Activated naive CD8-positive, alpha-beta T cell (primary cell): ENCODE results near the gene FBXO3.
"Not testable (repeated sequence)": the region's sequence is repeated elsewhere in the genome, so short reads cannot be mapped to it uniquely, and the experiment has no call there.

Experiments used
- H3K27ac Mint-ChIP-seq: one replicate; pipeline ENCODE4 v1.8.0; 2021; ENCODE audit warnings: mixed read lengths
- H3K27me3 Mint-ChIP-seq: one replicate; pipeline ENCODE4 v1.8.0; 2021; ENCODE audit warnings: mixed read lengths
- H3K36me3 Mint-ChIP-seq: one replicate; pipeline ENCODE4 v1.8.0; 2021; ENCODE audit warnings: mixed read lengths
- H3K4me1 Mint-ChIP-seq: one replicate; pipeline ENCODE4 v1.8.0; 2021; ENCODE audit warnings: low read depth, mixed read lengths
- H3K4me3 Mint-ChIP-seq: one replicate; pipeline ENCODE4 v1.8.0; 2021; ENCODE audit warnings: mild to moderate bottlenecking, mixed read lengths
- H3K9me3 Mint-ChIP-seq: one replicate; pipeline ENCODE4 v1.8.0; 2021; ENCODE audit warnings: low read depth, mixed read lengths

The FBXO3 gene

GRCh38 chr11:33743291-33743690 lies 31.0 kb downstream of the FBXO3 start:
- Mint-ChIP-seq H3K4me1 (no peaks in the 10 kb centered on the region), H3K27me3 (no peaks in the 10 kb centered on the region), H3K36me3 (no peaks in the 10 kb centered on the region), H3K27ac (no peak overlapping the region), H3K4me3 (no peak overlapping the region), H3K9me3 (no peaks in the 10 kb centered on the region)

GRCh38 chr11:33742249-33742851 lies 32.0 kb downstream of the FBXO3 start:
- Mint-ChIP-seq H3K4me3 (no peak overlapping the region), H3K27me3 (no peaks in the 10 kb centered on the region), H3K27ac (no peak overlapping the region), H3K36me3 (no peaks in the 10 kb centered on the region), H3K4me1 (no peaks in the 10 kb centered on the region), H3K9me3 (no peaks in the 10 kb centered on the region)

- Mint-ChIP-seq H3K36me3 (no peaks in the 10 kb centered on the region), H3K4me3 (no peak overlapping the region), H3K4me1 (no peaks in the 10 kb centered on the region), H3K27me3 (no peaks in the 10 kb centered on the region), H3K27ac (no peak overlapping the region), H3K9me3 (no peaks in the 10 kb centered on the region)
These were observed 32.5 kb downstream of the FBXO3 start for GRCh38 chr11:33741806-33742205.

GRCh38 chr11:33737362-33737821 lies 36.9 kb downstream of the FBXO3 start:
- Mint-ChIP-seq H3K36me3 (peaks cover 4% of the 10 kb centered on the region), H3K9me3 (no peaks in the 10 kb centered on the region), H3K27me3 (no peaks in the 10 kb centered on the region), H3K4me3 (no peak overlapping the region), H3K4me1 (peaks cover 24% of the 10 kb centered on the region), H3K27ac (no peak overlapping the region)

- Mint-ChIP-seq H3K9me3 (no peaks in the 10 kb centered on the region), H3K4me1 (peaks cover 33% of the 10 kb centered on the region), H3K27me3 (no peaks in the 10 kb centered on the region), H3K4me3 (peak within 1 kb of the TSS; percentile 91), H3K36me3 (peaks cover 4% of the 10 kb centered on the region), H3K27ac (peak within 1 kb of the TSS; percentile 24)
These were observed 38.0 kb downstream of the FBXO3 start, which contains the start of gene CD59 for GRCh38 chr11:33736148-33736812. Gene CD59, minus strand, starts transcription at chr11:33736423. Its CDS starts 13,978 bp downstream, at chr11:33722445.

GRCh38 chr11:33735271-33736147 lies 38.8 kb downstream of the FBXO3 start:
- peaks cover 4% of the 10 kb centered on the region for H3K36me3 Mint-ChIP-seq
- H3K27ac Mint-ChIP-seq, result peak overlapping the region; percentile 24
- H3K4me1 Mint-ChIP-seq, result peaks cover 38% of the 10 kb centered on the region
- H3K9me3 Mint-ChIP-seq, result no peaks in the 10 kb centered on the region
- H3K27me3 Mint-ChIP-seq, result no peaks in the 10 kb centered on the region
- peak overlapping the region; percentile 91 for H3K4me3 Mint-ChIP-seq

- H3K9me3 Mint-ChIP-seq, result no peaks in the 10 kb centered on the region
- peaks cover 4% of the 10 kb centered on the region for H3K36me3 Mint-ChIP-seq
- H3K27ac Mint-ChIP-seq, result peak overlapping the region; percentile 24
- H3K4me1 Mint-ChIP-seq, result peaks cover 38% of the 10 kb centered on the region
- peak overlapping the region; percentile 91 for H3K4me3 Mint-ChIP-seq
- no peaks in the 10 kb centered on the region for H3K27me3 Mint-ChIP-seq
These were observed 39.7 kb downstream of the FBXO3 start for GRCh38 chr11:33734441-33735270.

- peaks cover 8% of the 10 kb centered on the region for H3K36me3 Mint-ChIP-seq
- H3K9me3 Mint-ChIP-seq, result no peaks in the 10 kb centered on the region
- no peak overlapping the region for H3K27ac Mint-ChIP-seq
- peaks cover 40% of the 10 kb centered on the region for H3K4me1 Mint-ChIP-seq
- peak overlapping the region; percentile 91 for H3K4me3 Mint-ChIP-seq
- no peaks in the 10 kb centered on the region for H3K27me3 Mint-ChIP-seq
These were observed 40.3 kb downstream of the FBXO3 start for GRCh38 chr11:33733980-33734379.

- Mint-ChIP-seq H3K9me3 (no peaks in the 10 kb centered on the region), H3K27ac (peak overlapping the region; percentile 46), H3K27me3 (no peaks in the 10 kb centered on the region), H3K4me1 (peaks cover 44% of the 10 kb centered on the region), H3K36me3 (peaks cover 12% of the 10 kb centered on the region), H3K4me3 (peak overlapping the region; percentile 25)
These were observed 42.4 kb downstream of the FBXO3 start for GRCh38 chr11:33731723-33732531.

- Mint-ChIP-seq H3K4me1 (peaks cover 42% of the 10 kb centered on the region), H3K4me3 (no peak overlapping the region), H3K27ac (no peak overlapping the region), H3K9me3 (no peaks in the 10 kb centered on the region), H3K36me3 (peaks cover 12% of the 10 kb centered on the region), H3K27me3 (no peaks in the 10 kb centered on the region)
These were observed 43.6 kb downstream of the FBXO3 start for GRCh38 chr11:33730716-33731115.

- not testable (repeated sequence) for H3K27ac Mint-ChIP-seq, H3K27me3 Mint-ChIP-seq, H3K4me3 Mint-ChIP-seq, H3K9me3 Mint-ChIP-seq
- peaks cover 35% of the 10 kb centered on the region for H3K4me1 Mint-ChIP-seq
- H3K36me3 Mint-ChIP-seq, result peaks cover 12% of the 10 kb centered on the region
These were observed 45.2 kb downstream of the FBXO3 start for GRCh38 chr11:33729072-33729664.

- not testable (repeated sequence) for H3K27ac Mint-ChIP-seq, H3K27me3 Mint-ChIP-seq, H3K4me3 Mint-ChIP-seq, H3K9me3 Mint-ChIP-seq
- peaks cover 11% of the 10 kb centered on the region for H3K36me3 Mint-ChIP-seq
- peaks cover 36% of the 10 kb centered on the region for H3K4me1 Mint-ChIP-seq
These were observed 46.8 kb downstream of the FBXO3 start for GRCh38 chr11:33727539-33727938.

- Mint-ChIP-seq H3K36me3 (peaks cover 12% of the 10 kb centered on the region), H3K27ac (no peak overlapping the region), H3K4me1 (peaks cover 22% of the 10 kb centered on the region), H3K27me3 (no peaks in the 10 kb centered on the region), H3K4me3 (no peak overlapping the region), H3K9me3 (no peaks in the 10 kb centered on the region)
These were observed 48.8 kb downstream of the FBXO3 start for GRCh38 chr11:33725496-33725895.
